Smooth muscle cell of the brain vasculature (primary cell): Measurements from ENCODE around the gene NCOA7.
A peak's percentile ranks its signal among the peaks of the same experiment; 100 is the strongest.
"Not testable (repeated sequence)": the region's sequence is repeated elsewhere in the genome, so short reads cannot be mapped to it uniquely, and the experiment has no call there.

Source experiments
- DNase-seq: peaks from one replicate; pipeline ENCODE4 v3.0.0-alpha.2; 2012; ENCODE audit warnings: low read depth, low spot score

The NCOA7 gene

GRCh38 chr6:125868252-125868651, 77.5 kb downstream of the NCOA7 start:
- DNase-seq: no peak

DNA sequence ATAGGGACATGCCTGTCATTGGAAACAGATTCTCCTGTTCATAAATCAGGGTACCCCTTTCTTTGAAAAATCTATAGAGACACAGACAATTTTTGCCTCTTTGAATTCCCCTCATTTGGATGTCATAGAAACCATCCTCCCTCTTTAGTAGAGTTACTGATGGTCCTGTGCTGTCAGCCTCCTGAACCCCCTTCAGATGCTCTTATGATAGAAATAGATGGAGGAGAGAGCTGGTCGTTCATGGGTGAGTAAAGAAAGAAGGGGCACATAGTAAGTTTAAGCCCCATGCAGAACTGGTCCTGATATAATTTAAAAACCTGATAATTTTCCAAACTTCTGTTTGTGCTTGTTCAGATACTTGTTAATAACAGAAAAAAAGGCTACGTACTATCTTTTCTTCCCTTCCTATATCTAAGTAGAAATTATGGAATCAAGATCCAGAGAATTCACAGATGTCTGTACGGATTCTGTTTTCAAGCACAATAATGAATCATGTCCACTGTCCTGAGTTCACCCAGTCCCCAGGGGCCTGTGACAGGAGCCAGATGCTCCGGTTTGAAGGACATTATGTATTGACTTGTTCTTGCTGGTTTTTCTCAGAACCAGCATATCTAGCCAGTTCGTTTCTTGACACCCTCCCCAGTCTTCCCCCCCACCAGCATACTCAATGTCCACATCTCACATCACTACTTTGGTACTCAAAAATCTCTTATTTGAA, 78.1 kb downstream of the NCOA7 start:
- no peak for DNase-seq

DNA sequence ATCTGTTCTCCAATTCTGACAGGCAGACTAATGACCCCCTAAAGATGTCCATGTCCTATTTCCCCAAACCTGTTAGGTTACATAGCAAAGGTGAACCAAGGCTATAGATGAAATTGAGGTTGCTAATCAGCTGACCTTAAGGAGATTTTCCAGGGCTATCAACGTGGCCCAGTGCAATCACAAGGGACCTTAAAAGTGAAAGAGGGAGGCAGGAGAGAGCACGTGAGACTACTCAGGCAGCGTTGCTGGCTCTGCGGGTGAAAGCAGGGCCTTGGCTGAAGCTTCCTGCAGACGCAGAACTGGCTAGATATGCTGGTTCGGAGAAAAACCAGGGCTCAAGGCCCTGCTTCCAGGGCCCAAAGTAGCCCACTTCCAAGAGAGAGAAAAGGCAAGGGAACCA, 78.7 kb downstream of the NCOA7 start:
- no peak for DNase-seq

DNA sequence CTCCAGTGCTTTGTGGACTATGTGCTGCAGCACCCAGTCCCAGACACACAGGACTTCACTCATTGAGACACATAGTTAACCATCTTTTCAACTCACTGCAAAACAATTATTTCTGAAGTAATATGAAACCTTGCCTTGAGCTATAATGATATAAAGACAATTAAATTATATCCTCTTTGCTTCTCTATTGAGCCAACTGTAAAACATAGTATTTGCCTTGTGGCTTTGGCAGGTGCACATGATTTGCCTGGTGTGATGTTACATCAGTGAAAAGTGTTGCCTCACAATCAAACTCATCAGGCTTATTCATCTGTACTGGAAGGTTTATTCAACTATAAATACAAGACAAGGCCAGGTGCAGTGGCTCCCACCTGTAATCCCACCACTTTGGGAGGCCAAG, 80.6 kb downstream of the NCOA7 start:
- no peak for DNase-seq

DNA sequence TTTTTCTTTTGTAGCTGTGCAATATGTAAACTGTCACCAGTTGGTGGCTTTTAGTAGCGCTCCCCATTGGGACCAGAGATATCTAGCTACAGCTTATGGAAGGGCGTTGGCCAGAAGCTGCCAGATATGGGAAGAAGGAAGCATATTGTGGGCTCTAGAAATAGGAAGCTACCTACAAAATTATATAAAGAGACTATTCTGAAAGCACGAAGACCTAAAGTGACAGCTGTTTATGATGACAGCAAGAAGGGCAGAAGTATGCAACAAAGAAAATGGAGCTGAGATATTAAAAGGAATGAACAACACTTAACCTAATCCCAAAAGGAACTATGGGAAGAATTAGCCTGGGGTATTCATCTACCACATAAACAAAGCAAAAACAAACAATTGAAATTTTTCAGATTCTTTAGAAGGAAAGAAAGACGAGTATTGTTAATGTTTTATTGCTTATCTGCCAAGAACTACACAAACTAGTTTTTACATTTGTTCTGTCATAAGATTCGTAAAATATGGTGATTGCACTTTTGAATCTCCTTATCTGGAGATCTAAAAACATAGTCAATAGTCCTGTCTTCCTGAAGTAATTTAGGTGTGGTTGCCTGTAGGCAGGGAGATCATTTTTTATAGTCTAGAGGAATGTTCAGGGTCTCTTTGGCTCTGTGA, 81.6 kb downstream of the NCOA7 start:
- no peak for DNase-seq

GRCh38 chr6:125882243-125882642, 91.5 kb downstream of the NCOA7 start:
- no peak for DNase-seq

GRCh38 chr6:125884634-125885371, 94.0 kb downstream of the NCOA7 start:
- DNase-seq: no peak

DNA sequence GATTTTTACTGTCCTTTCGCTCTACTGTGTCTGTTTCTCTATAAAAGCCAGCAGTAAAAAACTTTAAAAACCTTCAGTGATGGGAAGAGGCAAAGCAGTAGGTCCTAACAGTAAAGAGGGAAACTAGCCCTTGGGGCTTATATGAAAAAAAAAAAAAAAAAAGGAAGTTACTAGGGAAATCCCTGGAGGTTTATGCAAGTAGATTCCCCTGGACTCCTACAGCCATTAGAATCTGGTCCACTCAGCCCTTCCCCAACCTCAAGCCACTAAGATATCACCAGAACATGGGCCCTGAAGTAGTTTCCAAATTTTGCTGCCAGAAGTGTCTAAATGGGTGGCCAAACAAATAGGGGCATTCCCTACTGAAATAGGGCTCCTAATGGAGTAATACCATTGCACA, 95.3 kb downstream of the NCOA7 start:
- no peak for DNase-seq

- DNase-seq: no peak
Observed at GRCh38 chr6:125886914-125887313, 96.2 kb downstream of the NCOA7 start.

DNA sequence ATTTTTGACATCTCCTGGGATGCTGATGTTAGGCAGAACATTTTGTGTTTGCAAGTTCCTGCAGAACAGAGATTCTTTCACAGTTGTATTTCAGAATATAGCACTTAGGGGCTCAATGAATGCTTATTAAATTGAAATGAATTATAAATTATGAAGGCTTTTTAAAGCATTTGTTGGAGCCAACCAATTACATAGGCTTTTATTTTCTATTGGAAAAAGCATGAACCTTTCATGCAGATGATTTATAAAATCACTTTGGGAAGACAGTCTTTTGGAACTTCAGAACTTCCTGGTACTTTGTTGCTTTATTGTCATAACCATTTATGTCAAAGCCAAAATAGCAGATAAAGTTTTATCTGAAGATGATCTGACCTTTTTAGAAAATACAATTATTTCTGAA, 96.6 kb downstream of the NCOA7 start:
- no peak for DNase-seq

- DNase-seq: no peak
Observed at GRCh38 chr6:125888989-125889656, 98.4 kb downstream of the NCOA7 start.

DNA sequence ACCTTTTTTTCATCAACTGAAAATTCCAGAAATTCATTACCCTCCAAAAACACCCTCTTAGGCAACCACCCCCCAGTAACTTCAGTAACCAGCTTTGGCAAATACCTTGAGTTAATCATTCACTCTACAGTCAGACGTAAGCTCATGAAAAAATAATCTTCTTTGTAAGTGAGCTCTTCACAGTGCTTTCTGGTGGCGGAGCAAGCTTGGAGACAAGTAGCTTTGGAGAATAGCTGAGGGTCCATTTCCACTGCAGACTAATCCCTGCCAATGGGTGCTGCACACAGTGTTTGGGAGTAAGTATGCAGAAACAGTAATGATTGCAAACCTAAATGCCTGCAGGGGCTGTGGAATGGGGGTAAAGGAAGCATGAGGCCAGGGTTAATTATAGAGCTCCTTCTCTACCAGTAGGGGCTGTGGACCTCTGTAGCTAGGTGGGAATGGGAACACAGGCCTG, 109.0 kb downstream of the NCOA7 start:
- no peak for DNase-seq

DNA sequence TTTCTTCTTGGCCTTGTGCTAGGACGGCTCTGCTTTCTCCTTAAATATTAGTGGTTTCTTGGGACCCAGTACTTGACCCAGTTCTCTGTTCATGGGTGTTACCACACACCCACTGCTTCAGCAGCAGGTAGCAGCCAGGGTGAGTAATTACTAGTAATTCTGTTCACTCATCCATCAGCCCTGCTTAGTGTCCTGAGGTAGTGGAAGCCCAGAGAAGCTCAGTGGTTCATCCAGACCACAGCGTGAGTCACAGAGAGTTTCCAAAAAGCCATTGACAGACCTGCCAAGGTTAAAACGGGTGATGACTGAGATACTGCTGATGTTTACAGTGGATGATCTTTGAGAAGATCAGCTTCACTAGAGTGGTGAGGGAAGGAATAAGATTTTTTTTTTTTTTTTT, 114.1 kb downstream of the NCOA7 start:
- DNase-seq: no peak

- DNase-seq: no peak
Observed at GRCh38 chr6:125906158-125906998, 115.6 kb downstream of the NCOA7 start.

DNA sequence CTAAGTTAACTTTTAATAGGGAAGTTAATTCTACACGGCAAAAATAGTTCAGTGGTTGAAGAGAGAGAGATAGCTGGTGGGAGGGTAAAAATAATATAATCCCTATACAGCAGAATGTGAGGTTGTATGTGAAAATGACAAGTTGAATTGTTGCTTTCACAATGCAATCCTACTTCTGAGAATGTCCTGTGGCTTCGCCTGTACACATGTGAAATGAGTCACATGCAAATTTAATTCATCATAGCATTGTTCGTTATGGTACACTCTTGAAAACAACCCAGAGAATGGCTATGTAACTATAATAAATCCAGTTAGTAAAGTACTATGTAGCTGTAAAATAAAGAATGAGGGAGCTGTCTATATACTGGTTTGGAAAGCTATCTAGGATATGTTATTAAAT, 119.8 kb downstream of the NCOA7 start:
- no peak for DNase-seq

DNA sequence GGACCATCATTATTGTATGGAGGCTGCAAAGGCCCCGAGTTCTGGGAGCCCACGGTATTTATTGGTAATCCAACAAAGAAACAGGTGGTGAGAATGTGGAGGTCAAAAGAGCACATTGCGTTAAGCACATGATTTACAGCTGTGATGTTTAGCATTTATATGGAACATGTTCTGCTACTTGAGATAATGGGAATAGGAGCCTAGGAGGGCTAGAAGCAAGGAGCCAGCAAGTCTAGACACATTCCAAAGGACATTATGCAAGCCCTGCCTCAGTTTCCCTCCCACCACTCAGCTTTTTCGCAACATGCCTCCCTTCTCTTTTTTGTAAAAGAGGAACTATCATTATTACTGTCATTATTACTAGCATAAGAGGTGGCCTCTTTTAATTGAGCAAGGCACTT, 120.3 kb downstream of the NCOA7 start:
- DNase-seq: not testable (repeated sequence)

DNA sequence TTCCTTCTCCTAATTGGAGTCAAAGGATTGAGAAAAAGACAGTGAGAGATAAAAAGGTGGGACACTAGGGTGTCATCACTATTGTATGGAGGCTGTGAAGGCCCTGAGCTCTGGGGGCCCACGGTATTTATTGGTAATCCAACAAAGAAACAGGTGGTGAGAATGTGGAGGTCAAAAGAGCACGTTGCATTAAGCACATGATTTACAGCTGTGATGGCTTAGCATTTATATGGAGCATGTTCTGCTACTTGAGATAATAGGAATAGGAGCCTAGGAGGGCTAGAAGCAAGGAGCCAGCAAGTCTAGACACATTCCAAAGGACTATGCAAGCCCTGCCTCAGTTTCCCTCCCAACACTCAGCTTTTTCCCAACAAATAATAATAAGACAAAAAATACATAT, 121.7 kb downstream of the NCOA7 start:
- not testable (repeated sequence) for DNase-seq

DNA sequence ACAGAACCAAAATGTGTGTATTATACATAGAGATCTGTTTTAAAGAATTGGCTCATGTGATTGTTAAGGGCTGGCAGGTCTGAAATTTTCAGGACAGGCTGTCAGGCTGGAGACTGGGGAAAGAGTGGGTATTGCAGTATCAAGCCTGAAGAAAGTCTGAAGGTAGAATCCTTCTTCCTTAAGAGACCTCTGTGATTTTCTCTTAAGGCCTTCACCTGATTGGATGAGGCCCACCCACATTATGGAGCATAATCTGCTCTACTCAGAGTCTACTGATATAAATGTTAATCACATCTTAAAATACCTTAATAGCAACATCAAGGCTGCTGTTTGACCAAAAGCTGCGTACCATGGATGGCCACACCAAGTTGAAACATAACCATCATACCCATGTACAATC, 122.4 kb downstream of the NCOA7 start:
- DNase-seq: no peak

- DNase-seq: peak; percentile 36
Observed at GRCh38 chr6:125913864-125914351, 123.1 kb downstream of the NCOA7 start.

- DNase-seq: no peak
Observed at GRCh38 chr6:125918230-125918629, 127.5 kb downstream of the NCOA7 start.
